ENCODE results near the gene EVA1C. TPM values are rescaled to one million over a fixed set of nuclear protein-coding genes. Genes with fewer than 3 reads are reported as not detected.
"Not testable (repeated sequence)": the region's sequence is repeated elsewhere in the genome, so short reads cannot be mapped to it uniquely, and the experiment has no call there.

Gene EVA1C
- total RNA-seq, 2 donors from 2014 or later = 39.2 to 53.5 TPM

DNA sequence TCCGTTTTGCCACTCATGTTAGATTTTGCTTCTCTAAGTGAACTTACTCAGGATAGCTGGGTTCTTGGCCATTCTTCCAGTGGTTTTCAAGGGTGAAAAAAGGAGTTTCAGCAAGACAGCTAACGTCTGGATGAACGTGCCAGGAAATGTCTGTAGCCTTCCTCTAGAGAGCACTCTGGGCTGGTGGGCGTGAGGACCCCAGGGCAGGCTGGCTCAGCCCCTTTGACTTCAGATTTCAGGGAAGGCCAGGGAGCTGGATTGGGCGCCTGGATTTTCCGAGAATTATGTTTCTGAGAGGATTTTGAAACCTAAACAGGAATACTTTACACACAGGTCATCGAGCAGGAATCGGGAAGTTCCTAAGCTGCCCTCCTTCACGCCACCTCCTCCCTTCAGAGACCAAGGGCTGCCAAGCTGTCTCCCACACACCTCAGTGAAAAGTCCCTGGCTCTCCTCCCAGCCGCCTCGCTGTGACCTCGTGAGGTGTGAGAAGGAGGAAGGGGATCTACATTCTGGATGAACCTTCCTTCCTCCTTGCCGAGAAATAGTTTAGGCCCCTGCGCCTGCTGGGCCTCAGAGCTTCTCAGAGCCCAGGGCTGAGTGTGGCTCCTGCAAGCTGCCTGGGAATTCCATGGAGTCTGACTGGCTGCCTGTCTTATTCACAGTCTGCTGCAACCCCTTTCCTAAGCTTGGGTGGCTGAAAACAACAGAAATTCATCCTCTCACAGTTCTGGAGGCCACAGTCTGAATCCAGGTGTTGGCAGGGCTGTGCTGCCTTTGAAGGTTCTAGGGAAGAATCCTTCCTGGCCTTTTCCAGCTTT, 38.6 kb downstream of the EVA1C start:
- DNase-seq (ENCODE audit: low spot score) = peak; percentile 83
- intact Hi-C loops (cut with DNase I) = not testable (repeated sequence)

DNA sequence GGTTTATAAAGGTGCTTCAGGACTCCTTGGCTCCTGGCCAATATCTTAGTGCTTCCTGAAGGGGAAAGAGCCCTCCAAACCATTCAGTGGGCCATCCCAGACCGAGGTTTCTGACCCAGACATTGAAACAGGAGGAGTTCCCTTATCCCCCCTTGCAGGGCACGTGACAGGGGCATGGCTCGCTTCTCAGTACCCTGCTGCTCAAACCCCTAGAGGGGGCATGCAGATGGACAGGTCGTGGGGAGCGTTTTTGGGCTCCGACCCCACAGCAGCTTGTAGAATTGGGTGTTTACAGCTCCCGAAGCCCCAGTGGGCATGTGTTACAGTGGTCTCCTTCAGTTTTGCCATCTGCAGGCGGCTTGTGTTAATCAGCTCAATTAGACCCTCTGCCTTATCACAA, 39.7 kb downstream of the EVA1C start:
- intact Hi-C loops (cut with DNase I); DNase-seq (ENCODE audit: low spot score): not testable (repeated sequence)

DNA sequence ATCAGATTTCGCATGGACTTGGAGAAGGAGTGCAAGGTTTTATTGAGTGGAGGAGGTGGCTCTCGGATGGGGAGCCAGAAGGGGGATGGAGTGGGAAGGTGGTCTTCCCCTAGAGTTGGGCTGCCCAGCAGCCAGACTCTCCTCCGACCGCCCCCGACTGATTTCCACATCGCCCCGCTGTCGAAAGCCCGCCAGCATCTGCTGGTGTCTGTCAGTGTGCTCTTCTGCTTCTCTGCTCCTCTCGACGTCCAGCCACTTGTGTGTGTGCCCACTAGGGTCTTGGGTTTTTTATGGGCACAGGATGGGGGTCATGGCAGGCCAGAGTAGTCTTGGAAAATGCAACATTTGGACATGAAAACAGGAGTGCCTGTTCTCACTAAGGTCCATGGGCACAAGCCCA, 40.1 kb downstream of the EVA1C start:
- DNase-seq (ENCODE audit: low spot score) = no peak
- intact Hi-C loops (cut with DNase I) = no loop called here

DNA sequence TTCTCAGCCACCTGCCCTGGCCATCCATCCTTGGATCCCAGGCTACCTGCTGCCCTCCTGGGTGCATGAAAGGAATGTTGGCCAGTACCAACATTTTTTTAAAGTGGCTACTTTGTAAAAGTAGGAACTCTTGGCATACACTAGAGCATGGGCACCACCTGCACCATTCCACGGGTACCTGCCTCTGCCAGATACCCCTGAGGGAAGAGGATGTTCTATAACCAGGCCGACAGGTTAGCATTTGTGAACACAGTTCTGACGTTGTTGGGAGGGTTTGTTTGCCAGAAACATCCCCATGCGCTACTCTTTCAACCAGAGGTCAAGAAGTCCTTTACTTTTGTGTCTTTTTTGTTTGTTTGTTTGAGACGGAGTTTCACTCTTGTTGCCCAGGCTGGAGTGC, 43.0 kb downstream of the EVA1C start:
- no peak for DNase-seq (ENCODE audit: low spot score)
- intact Hi-C loops (cut with DNase I) = loop anchor here (5.0 kb wide), 2 partner anchors 43 to 48 kb away; partner anchors contain the start of gene EVA1C (in 1 of the 2)

DNA sequence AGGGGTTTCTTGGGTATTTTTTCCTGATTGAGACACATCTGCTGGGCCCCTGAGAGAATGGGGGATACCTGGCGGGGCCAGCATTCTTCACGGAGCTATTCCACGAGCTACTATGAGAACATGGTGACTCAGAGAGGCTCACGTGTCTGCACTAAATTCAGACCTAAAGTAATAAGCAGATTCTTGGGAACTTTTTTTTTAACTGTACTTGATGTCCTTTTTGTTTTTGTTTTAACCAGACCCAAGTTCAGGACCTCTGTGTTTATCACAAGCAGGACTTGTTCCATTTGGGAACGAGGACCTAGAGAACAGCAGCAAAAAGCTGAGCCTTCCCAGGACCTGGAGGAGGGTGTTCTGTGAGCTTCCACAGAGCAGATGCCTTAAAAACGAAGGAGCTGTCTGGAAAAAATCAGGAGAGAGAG, 44.0 kb downstream of the EVA1C start:
- intact Hi-C loops (cut with DNase I) = loop anchor here (5.0 kb wide), 2 partner anchors 44 to 49 kb away; partner anchors contain the start of gene EVA1C (in 1 of the 2)

DNA sequence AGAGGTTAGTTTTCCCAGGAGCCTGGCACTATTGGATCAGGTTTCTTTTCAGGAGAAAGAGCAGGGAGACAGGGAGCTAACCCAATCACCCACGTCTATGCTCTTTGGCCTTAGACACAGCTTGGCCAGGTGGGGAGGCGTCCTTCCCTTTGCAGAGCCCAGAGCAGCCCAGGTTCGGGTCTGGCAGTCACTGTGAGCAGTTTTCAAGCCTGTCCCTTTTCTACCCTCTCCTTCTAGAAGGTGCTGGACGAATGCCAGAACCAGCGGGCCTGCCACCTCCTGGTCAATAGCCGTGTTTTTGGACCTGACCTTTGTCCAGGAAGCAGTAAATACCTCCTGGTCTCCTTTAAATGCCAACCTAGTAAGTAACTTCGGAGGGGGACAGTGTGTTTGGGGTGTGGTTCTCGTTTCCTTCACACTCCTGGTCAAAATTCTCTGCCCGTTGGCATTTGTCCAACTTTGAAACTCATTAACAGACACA, 44.9 kb downstream of the EVA1C start:
- intact Hi-C loops (cut with DNase I) = loop anchor here (5.0 kb wide), 2 partner anchors 45 to 50 kb away; partner anchors contain the start of gene EVA1C (in 1 of the 2)
- DNase-seq (ENCODE audit: low spot score) = no peak

More for the DNA sequence above, 44.0 kb downstream of the EVA1C start:
- DNase-seq (ENCODE audit: low spot score) = no peak

DNA sequence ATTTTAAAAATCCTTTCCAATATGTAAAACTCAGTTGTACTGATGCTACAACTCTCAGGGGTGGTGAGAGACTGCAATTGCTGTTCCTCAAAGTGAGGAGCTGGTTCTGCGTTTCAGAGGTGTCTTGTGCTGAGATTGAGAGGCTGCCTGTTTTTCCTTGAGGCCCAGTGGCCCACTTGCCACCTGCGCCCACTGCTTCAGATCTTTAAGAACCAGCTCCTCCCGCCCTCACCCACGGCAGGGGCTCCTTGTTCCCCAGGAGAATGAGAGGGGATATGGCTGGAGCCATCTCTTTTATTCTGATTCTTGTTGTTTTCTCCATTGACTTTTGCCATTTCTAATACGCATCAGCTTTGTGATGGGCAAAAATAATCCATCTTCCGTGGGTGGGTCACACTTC, 45.5 kb downstream of the EVA1C start:
- no peak for DNase-seq (ENCODE audit: low spot score)
- intact Hi-C loops (cut with DNase I) = loop anchor here (5.0 kb wide), 2 partner anchors 46 to 51 kb away; partner anchors contain the start of gene EVA1C (in 1 of the 2)

DNA sequence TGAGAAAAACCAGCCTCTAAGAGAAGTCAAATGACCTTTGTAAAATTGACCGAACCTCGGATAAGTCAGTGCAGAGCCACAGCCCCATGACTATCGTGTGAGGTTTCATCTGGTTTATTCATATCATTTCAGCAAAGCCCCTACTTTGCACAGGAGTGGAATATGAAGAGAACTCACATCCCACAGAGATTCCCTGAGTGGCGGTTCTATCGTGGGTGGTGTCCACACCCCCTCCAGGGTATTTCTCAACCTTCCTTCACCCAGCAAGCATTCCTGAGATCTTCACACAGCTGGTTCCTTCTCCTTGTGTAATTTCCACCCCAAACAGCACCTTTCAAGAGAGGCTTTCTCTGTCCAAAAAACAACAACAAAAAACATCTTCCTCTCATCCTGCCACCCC, 47.5 kb downstream of the EVA1C start:
- intact Hi-C loops (cut with DNase I) = loop anchor here (5.0 kb wide), 2 partner anchors 48 to 53 kb away; partner anchors contain the start of gene EVA1C (in 1 of the 2)
- no peak for DNase-seq (ENCODE audit: low spot score)

DNA sequence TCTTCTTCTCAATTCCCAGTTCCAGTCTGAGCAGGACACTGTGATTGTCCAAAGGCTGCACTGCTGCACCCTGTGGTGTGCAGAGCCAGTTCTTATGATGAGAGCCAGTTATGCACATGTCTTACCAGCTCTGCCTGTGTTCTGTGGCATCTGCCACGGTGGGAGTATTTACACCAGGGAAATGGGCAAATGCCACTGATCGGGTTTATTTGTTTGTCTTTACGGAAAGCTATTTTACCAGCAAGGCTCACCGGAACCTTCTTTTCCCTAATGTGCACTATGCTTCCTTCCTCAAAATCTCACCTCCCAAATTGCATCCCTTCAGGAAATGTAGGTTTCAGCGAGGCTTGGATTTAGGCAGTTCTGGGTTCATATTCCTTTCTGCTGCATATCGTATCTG, 49.0 kb downstream of the EVA1C start:
- DNase-seq (ENCODE audit: low spot score) = no peak
- intact Hi-C loops (cut with DNase I) = no loop called here

DNA sequence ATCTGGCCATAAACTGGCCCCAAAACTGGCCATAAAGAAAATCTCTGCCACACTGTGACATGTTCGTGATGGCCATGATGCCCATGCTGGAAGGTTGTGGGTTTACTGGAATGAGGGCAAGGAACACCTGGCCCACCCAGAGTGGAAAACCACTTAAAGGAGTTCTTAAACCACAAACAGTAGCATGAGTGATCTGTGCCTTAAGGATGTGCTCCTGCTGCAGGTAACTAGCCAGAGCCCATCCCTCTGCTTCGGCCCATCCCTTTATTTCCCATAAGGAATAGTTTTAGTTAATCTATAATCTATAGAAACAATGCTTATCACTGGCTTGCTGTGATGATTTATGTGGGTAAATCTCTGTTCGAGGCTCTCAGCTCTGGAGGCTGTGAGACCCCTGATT, 50.1 kb downstream of the EVA1C start:
- DNase-seq (ENCODE audit: low spot score); intact Hi-C loops (cut with DNase I): not testable (repeated sequence)

DNA sequence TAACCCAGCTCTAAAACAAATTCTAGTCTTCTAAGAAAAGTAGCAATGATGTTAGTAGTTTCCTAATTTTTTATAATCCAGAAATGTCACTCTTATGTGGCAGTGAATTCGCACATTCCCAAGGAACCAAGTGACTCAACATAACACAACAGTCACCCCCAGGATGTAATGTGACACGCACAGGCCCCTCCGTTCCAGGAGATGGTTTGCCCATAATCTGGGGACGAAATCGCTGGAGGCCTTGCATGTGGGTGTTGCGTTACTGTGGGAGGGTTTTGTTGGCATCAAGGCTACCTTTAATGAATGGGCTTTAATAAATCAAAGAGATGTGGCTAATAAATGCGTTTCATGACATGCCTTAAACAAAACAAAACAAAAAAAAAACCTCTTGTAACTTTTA, 50.9 kb downstream of the EVA1C start:
- intact Hi-C loops (cut with DNase I) = no loop called here

DNA sequence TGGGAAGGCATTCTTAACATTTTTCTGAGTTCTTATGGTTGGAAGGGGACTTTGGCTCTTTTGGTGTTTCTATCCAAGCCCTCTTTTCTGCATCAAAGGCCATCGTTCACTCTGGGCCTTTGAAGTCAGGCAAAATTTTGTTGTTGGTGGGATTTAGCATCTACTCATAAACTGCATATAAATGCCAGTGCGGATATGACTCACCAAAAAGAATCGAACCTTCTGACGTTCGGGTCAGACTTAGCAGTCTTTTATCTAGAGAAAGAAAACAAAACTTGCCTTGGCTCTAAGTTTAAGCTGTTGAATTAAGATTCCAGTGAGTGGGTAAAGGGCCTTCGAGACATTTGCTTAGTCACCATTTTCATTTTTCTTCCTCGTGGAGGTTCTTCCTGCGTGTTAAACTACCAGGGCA, 51.4 kb downstream of the EVA1C start:
- DNase-seq (ENCODE audit: low spot score) = no peak
- intact Hi-C loops (cut with DNase I) = no loop called here

More for the DNA sequence above, 50.9 kb downstream of the EVA1C start:
- no peak for DNase-seq (ENCODE audit: low spot score)

DNA sequence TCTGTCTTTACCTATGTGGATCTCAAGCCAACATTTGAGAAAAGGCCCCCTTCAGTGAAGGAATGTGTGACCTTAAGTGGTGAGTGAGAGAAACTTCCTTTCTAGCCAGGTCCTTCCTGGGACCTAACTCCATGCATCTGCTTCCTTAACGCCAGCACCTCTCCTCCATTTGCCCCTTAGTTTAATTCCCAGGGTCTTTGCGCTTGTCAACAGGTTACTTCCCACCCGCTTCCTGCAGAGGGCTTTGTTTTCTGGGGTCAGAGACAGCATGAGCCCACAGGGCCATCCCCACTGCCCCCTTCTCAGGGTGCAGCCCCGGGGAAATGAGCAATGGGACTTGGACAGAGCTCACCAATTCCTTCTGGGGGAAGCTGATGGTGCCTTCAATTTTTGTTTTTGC, 54.8 kb downstream of the EVA1C start:
- intact Hi-C loops (cut with DNase I) = no loop called here
- DNase-seq (ENCODE audit: low spot score) = no peak

DNA sequence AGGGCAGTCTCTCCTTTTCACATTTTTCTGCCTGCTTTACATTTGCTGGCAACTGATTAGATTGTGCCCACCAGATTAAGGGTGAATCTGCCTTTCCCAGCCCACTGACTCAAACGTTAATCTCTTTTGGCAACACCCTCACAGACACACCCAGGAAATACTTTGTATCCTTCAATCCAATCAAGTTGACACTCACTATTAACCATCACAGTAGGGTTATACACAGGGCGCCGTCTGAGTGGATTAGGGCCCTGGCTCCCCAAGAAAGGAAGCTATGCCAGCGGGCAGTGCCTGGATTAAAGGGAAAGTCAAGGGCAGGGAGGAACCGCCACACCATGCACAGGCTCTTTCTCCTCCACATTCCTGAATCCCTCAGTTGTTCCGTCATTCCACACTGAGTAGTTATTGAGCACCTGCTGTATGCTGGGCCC, 56.2 kb downstream of the EVA1C start:
- DNase-seq (ENCODE audit: low spot score) = no peak
- intact Hi-C loops (cut with DNase I) = no loop called here

DNA sequence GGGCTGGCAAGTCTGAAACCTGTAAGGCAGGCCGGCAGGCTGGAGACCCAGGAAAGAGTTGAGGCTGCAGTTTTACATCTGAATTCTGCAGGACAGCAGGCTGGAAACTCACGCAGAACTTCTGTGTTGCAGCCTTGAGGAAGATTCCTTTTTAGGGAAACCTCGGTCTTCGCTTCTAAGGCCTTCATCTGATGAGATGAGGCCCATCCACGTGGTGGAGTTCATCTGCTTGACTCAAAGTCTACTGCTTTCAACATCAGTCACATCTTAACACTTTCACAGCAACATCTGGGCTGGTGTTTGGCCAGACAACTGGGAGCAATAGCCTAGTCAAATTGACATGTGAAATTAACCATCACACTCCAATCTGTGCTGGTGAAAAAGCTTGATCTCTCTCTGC, 57.1 kb downstream of the EVA1C start:
- DNase-seq (ENCODE audit: low spot score) = no peak

DNA sequence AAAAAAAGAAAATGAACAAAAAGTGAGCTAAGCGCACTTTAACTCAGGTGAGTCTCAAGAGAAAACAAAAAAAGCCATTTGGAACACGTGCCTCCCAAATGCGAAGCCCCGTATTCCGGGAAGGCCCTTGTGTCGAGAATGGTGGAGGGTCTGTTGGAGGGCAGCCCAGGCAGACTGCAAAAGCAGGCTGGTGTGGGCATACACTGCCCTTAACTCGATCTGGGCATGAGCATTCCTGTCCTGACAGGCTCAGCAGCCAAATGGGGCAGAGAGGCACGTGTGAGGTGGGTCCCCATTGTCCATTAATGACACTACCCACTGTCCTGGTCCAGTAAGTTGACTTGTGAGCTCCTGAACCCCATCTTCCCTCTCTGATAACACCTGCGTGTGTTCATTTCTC, 57.7 kb downstream of the EVA1C start:
- intact Hi-C loops (cut with DNase I) = no loop called here

More for the DNA sequence above, 57.1 kb downstream of the EVA1C start:
- intact Hi-C loops (cut with DNase I) = no loop called here

DNA sequence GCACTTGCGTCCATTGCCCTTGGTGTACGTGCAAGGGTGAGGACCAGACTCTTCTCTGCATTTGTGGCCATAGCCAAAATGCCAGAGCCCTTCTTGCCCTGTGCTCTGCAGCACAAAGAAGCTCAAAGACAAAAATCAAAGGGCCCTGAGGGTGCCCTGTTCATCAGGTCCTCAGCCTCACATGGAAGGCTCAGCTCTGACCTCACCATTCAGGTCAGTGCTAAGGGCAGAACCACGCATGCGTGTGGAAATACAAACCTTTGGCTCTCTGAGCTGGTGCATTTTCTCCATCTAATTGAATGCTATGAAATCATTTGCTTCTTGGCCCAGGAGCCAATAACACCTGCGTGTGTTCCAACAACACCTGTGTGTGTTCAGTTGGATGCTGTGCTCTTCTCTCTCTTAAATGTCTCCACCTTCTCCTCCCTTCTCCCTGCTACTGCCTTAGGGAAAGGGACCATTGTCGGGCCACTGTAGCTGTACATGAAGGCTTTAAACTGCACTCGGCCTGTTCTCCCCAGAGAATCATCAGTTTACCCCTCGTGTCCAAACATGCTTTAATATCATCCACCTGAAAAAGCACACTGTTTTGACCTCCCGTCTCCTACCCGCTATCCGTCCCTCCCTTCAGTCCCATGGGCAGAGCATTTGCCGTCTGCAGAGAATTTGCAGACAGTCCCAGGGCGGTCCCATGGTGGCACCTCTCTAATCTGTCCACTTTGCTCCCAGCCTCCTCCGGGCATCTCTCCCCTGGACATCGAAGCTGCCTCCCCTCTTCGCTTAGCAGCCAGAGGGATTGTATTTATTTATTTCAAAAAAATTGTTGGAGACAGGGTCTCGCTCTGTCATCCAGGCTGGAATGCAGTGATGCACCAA, 60.6 kb downstream of the EVA1C start:
- DNase-seq (ENCODE audit: low spot score) = no peak
- intact Hi-C loops (cut with DNase I) = no loop called here

More for the DNA sequence above, 57.7 kb downstream of the EVA1C start:
- DNase-seq (ENCODE audit: low spot score) = no peak

DNA sequence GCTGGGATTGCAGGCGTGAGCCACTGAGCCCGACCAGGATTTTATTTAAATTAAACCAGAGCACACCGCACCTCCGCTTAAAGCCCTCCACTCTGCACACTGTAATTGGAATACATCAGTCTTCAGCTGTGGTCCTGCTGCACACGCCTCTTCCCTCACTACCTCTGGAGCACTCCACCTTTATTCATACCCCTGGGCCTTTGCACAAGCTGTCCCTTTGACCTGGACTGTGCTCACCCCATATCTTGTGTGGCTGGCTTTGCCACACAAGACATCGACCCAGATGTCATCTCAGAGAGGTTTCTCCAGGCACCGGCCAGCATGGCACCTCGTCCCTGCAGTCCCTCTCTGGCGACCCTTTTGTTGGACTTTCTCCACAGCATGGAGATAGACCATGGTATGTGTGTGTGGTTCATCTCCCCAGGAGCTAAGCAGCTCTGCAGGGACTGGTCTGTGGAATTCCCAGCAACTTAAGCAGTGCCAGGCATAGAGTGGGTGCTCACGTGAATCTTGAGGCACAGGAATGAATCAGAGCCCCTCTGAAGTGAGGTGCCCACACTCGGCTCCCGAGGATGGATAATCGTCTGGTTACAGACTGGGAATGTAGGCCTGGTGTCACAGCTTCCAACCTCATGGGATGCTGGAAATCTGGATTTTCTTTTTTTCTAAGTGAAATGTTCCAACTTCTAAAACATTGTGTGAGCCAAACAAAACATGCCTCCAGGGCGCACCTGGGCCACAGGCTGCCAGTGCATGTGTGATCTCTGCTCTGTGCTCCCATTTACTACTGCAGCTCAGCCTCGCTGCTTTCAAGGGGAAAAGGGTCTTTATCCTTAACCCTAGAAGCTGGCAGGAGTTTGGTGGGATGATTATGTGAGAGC, 61.9 kb downstream of the EVA1C start:
- no peak for DNase-seq (ENCODE audit: low spot score)
- intact Hi-C loops (cut with DNase I) = no loop called here
